HEK293 (cell line): ENCODE measurements around the gene ZFP57.

Experiments
- EGR2 ChIP-seq: fragments of 450-650 bp; formaldehyde crosslinking; IDR thresholded peaks from 2 replicates; pipeline ENCODE4 v1.5.1; 2016; ENCODE audit warnings: low read depth, missing biosample characterization, missing genetic modification characterization
- GLI4 ChIP-seq: fragments of 450-650 bp; formaldehyde crosslinking; IDR thresholded peaks from 2 replicates; pipeline ENCODE4 v1.5.1; 2016; ENCODE audit warnings: missing biosample characterization, missing genetic modification characterization
- GLIS2 ChIP-seq: fragments of 450-650 bp; formaldehyde crosslinking; IDR thresholded peaks from 2 replicates; pipeline ENCODE4 v1.5.1; 2016; ENCODE audit warnings: missing biosample characterization, missing genetic modification characterization
- KLF7 ChIP-seq: fragments of 450-650 bp; formaldehyde crosslinking; IDR thresholded peaks from 2 replicates; pipeline ENCODE4 v1.5.1; 2016; ENCODE audit warnings: missing biosample characterization, missing genetic modification characterization, borderline replicate concordance
- KLF8 ChIP-seq: fragments of 450-650 bp; formaldehyde crosslinking; IDR thresholded peaks from 2 replicates; pipeline ENCODE4 v1.5.1; 2016; ENCODE audit warnings: missing biosample characterization, missing genetic modification characterization
- KLF9 ChIP-seq: fragments of 450-650 bp; formaldehyde crosslinking; IDR thresholded peaks from 2 replicates; pipeline ENCODE4 v1.5.1; 2016; ENCODE audit warnings: missing biosample characterization, missing genetic modification characterization, low read depth
- OSR2 ChIP-seq: fragments of 450-650 bp; formaldehyde crosslinking; IDR thresholded peaks from 2 replicates; pipeline ENCODE4 v1.5.1; 2016; ENCODE audit warnings: missing biosample characterization, missing genetic modification characterization
- PATZ1 ChIP-seq: fragments of 450-650 bp; formaldehyde crosslinking; IDR thresholded peaks from 2 replicates; pipeline ENCODE4 v1.5.1; 2016; ENCODE audit warnings: missing biosample characterization, missing genetic modification characterization
- PRDM1 ChIP-seq: fragments of 450-650 bp; formaldehyde crosslinking; IDR thresholded peaks from 2 replicates; pipeline ENCODE4; 2016; ENCODE audit warnings: missing biosample characterization, missing genetic modification characterization
- REST ChIP-seq: fragments of 450-650 bp; formaldehyde crosslinking; IDR thresholded peaks from 2 replicates; pipeline ENCODE4 v1.5.1; 2016; ENCODE audit warnings: missing biosample characterization, missing genetic modification characterization
- SP2 ChIP-seq: fragments of 450-650 bp; formaldehyde crosslinking; IDR thresholded peaks from 2 replicates; pipeline ENCODE4 v1.5.1; 2016; ENCODE audit warnings: missing biosample characterization, missing genetic modification characterization
- YY2 ChIP-seq: fragments of 450-650 bp; formaldehyde crosslinking; IDR thresholded peaks from 2 replicates; pipeline ENCODE4 v1.5.1; 2016; ENCODE audit warnings: missing biosample characterization, missing genetic modification characterization
- ZBTB10 ChIP-seq: fragments of 450-650 bp; formaldehyde crosslinking; IDR thresholded peaks from 2 replicates; pipeline ENCODE4 v1.5.1; 2016; ENCODE audit warnings: missing biosample characterization, missing genetic modification characterization
- ZBTB11 ChIP-seq: fragments of 450-650 bp; formaldehyde crosslinking; conservative IDR thresholded peaks from 2 replicates; pipeline ENCODE4 v1.5.1; 2016; ENCODE audit warnings: low read depth, missing biosample characterization, missing genetic modification characterization
- ZBTB7A ChIP-seq: fragments of 450-650 bp; formaldehyde crosslinking; IDR thresholded peaks from 2 replicates; pipeline ENCODE4 v1.5.1; 2016; ENCODE audit warnings: low read depth, missing biosample characterization, missing genetic modification characterization
- ZBTB8A ChIP-seq: fragments of 450-650 bp; formaldehyde crosslinking; IDR thresholded peaks from 2 replicates; pipeline ENCODE4 v1.5.1; 2016; ENCODE audit warnings: missing biosample characterization, missing genetic modification characterization
- ZNF112 ChIP-seq: fragments of 450-650 bp; formaldehyde crosslinking; IDR thresholded peaks from 2 replicates; pipeline ENCODE4 v1.5.0; 2017; ENCODE audit warnings: missing biosample characterization, missing genetic modification characterization
- ZNF146 ChIP-seq: fragments of 450-650 bp; formaldehyde crosslinking; IDR thresholded peaks from 2 replicates; pipeline ENCODE4 v1.5.1; 2016; ENCODE audit warnings: missing biosample characterization, missing genetic modification characterization
- ZNF266 ChIP-seq: fragments of 450-650 bp; formaldehyde crosslinking; IDR thresholded peaks from 2 replicates; pipeline ENCODE4 v1.5.1; 2016; ENCODE audit warnings: missing biosample characterization, missing genetic modification characterization, low read depth
- ZNF324 ChIP-seq: fragments of 450-650 bp; formaldehyde crosslinking; IDR thresholded peaks from 2 replicates; pipeline ENCODE4 v1.5.1; 2016; ENCODE audit warnings: missing biosample characterization, missing genetic modification characterization
- ZNF366 ChIP-seq: fragments of 450-650 bp; formaldehyde crosslinking; conservative IDR thresholded peaks from 2 replicates; pipeline ENCODE4 v1.5.1; 2016; ENCODE audit warnings: missing biosample characterization, missing genetic modification characterization
- ZNF398 ChIP-seq: fragments of 450-650 bp; formaldehyde crosslinking; IDR thresholded peaks from 2 replicates; pipeline ENCODE4 v1.5.1; 2017; ENCODE audit warnings: missing biosample characterization, missing genetic modification characterization
- ZNF596 ChIP-seq: fragments of 450-650 bp; IDR thresholded peaks from 2 replicates; pipeline ENCODE4 v1.5.0; 2018; ENCODE audit warnings: missing biosample characterization, mild to moderate bottlenecking, missing genetic modification characterization, moderate library complexity
- ZNF629 ChIP-seq: fragments of 450-650 bp; formaldehyde crosslinking; IDR thresholded peaks from 2 replicates; pipeline ENCODE4 v1.5.1; 2017; ENCODE audit warnings: missing biosample characterization, missing genetic modification characterization
- ZNF677 ChIP-seq: fragments of 450-650 bp; IDR thresholded peaks from 2 replicates; pipeline ENCODE4 v1.5.0; 2018; ENCODE audit warnings: missing biosample characterization, mild to moderate bottlenecking, missing genetic modification characterization, moderate library complexity

Gene ZFP57

GRCh38 chr6:29631860-29632731 lies 48.9 kb downstream of the ZFP57 start (continued):
- TF ChIP-seq GLI4 (0 out of 2 replicates have a peak, but pooled peaks have one; percentile 58), ZNF324 (tag by site-specific recombination) (0 out of 2 replicates have a peak, but pooled peaks have one; percentile 47), ZBTB10 (tag by site-specific recombination) (peak; percentile 86), ZNF366 (tag by site-specific recombination) (peak; percentile 79), KLF9 (tag by site-specific recombination) (peak; percentile 45; the same call in 1 of the 2 replicates), PRDM1 (tag by site-specific recombination) (peak; percentile 52), ZNF596 (no peak), ZNF677 (tag by site-specific recombination) (no peak), KLF7 (tag by site-specific recombination) (0 out of 2 replicates have a peak, but pooled peaks have one; percentile 30), KLF8 (tag by site-specific recombination) (peak; percentile 33; the same call in 1 of the 2 replicates), ZBTB11 (tag by site-specific recombination) (0 out of 2 replicates have a peak, but pooled peaks have one; percentile 21), PATZ1 (tag by site-specific recombination) (peak; percentile 69; the same call in 1 of the 2 replicates), ZNF266 (no peak), ZBTB8A (tag by site-specific recombination) (peak; percentile 69), ZBTB7A (tag by site-specific recombination) (no peak), ZNF398 (tag by site-specific recombination) (peak; percentile 74), ZNF629 (tag by site-specific recombination) (0 out of 2 replicates have a peak, but pooled peaks have one; percentile 11), GLIS2 (peak; percentile 93; the same call in 1 of the 2 replicates), ZNF112 (tag by site-specific recombination) (no peak), YY2 (tag by site-specific recombination) (0 out of 2 replicates have a peak, but pooled peaks have one; percentile 13), SP2 (tag by site-specific recombination) (peak; percentile 57), REST (tag by site-specific recombination) (peak; percentile 78), ZNF146 (tag by site-specific recombination) (no peak), EGR2 (tag by site-specific recombination) (peak; percentile 66), OSR2 (tag by site-specific recombination) (peak; percentile 33; the same call in 1 of the 2 replicates)
